Progenitor cell of endocrine pancreas (in vitro differentiated cells): Measurements from ENCODE around the gene TGM6. TPM values are rescaled to one million over a fixed set of nuclear protein-coding genes. Genes with fewer than 3 reads are reported as not detected.

Experiments used
- DNase-seq: peaks from one replicate; pipeline ENCODE4 v3.0.0; 2021; ENCODE audit warnings: low spot score; ENCODE audit not compliant: unreplicated experiment
- H3K27ac Mint-ChIP-seq: 2 replicates; pipeline ENCODE4 v1.8.0; 2021; ENCODE audit warnings: mild to moderate bottlenecking, moderate library complexity, mixed read lengths
- H3K27me3 Mint-ChIP-seq: 2 replicates; pipeline ENCODE4 v1.8.0; 2021; ENCODE audit warnings: mixed read lengths
- H3K36me3 Mint-ChIP-seq: 2 replicates; pipeline ENCODE4 v1.8.0; 2022; ENCODE audit warnings: mixed read lengths; ENCODE audit not compliant: insufficient read depth
- H3K4me1 Mint-ChIP-seq: 2 replicates; pipeline ENCODE4 v1.8.0; 2021; ENCODE audit warnings: low read depth, mixed read lengths
- H3K4me3 Mint-ChIP-seq: 2 replicates; pipeline ENCODE4 v1.8.0; 2021; ENCODE audit warnings: low read depth, mild to moderate bottlenecking, moderate library complexity, mixed read lengths
- H3K9me3 Mint-ChIP-seq: 2 replicates; pipeline ENCODE4 v1.8.0; 2021; ENCODE audit warnings: low read depth, mixed read lengths
- CTCF ChIP-seq: fragments of 200-600 bp; sonication (generic); IDR thresholded peaks from one replicate; pipeline ENCODE4 v1.5.0; 2021; ENCODE audit warnings: antibody characterized with exemption, mild to moderate bottlenecking; ENCODE audit not compliant: unreplicated experiment
- total RNA-seq: library from RNA; stranded (reverse); gene quantifications from 2 replicates; pipeline ENCODE4 v1.2.1, GENCODE V29; 2021

Gene TGM6
- total RNA-seq, 1 donor from 2014 or later: not detected

DNA sequence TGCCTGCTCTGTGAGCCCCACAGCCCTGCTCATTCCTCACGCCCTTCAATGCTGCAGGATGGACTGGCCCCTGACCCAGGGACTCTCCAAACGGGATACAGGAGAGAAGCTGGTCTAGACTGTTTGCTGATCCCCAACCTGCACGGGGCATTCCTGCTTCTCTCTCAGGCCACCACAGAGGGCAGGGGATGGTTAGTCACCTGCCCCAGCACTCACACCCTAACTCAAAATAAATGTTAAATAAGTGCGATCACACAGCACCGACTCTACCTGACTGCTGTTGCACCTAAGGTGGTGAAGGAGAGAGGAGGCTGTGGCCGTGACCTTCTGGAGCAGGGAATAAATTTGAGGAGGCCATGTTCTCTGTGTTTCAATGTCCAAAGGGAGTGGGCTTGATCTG lies 39.9 kb upstream of the TGM6 start:
- no peak for DNase-seq
- Mint-ChIP-seq H3K36me3 (no peaks in the 10 kb centered on the region), H3K27me3 (peaks cover 5% of the 10 kb centered on the region), H3K9me3 (no peaks in the 10 kb centered on the region), H3K4me3 (no peak overlapping the region), H3K27ac (no peak overlapping the region), H3K4me1 (peaks cover 2% of the 10 kb centered on the region)
- TF ChIP-seq CTCF: no peak

GRCh38 chr20:2341336-2341735 lies 39.4 kb upstream of the TGM6 start:
- TF ChIP-seq CTCF: no peak
- Mint-ChIP-seq H3K27me3 (peaks cover 5% of the 10 kb centered on the region), H3K27ac (no peak overlapping the region), H3K36me3 (no peaks in the 10 kb centered on the region), H3K9me3 (no peaks in the 10 kb centered on the region), H3K4me3 (no peak overlapping the region), H3K4me1 (peaks cover 2% of the 10 kb centered on the region)
- no peak for DNase-seq

DNA sequence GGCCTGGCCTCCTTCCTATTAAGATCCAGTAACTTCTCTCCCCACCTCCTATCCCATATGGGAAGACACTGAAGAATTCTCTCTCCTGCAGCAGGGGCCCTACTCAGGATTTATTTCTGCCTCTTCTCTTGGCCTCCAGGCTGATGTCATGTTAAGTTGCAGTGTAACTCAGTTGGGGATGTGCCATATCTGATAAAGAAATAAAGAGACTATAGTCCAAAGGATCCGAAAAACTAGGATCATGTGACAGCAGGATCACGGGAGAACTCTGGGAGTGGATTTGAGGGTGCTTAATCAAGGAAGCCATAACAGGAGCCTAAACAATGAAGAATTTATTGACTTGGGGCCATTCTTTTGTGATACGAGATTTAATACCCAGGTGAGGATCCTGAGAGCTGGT lies 38.5 kb upstream of the TGM6 start:
- no peak for DNase-seq
- H3K27ac Mint-ChIP-seq: no peak overlapping the region
- TF ChIP-seq CTCF: no peak
- no peaks in the 10 kb centered on the region for H3K9me3 Mint-ChIP-seq
- no peak overlapping the region for H3K4me3 Mint-ChIP-seq
- no peaks in the 10 kb centered on the region for H3K36me3 Mint-ChIP-seq
- peaks cover 5% of the 10 kb centered on the region for H3K27me3 Mint-ChIP-seq
- peaks cover 2% of the 10 kb centered on the region for H3K4me1 Mint-ChIP-seq

DNA sequence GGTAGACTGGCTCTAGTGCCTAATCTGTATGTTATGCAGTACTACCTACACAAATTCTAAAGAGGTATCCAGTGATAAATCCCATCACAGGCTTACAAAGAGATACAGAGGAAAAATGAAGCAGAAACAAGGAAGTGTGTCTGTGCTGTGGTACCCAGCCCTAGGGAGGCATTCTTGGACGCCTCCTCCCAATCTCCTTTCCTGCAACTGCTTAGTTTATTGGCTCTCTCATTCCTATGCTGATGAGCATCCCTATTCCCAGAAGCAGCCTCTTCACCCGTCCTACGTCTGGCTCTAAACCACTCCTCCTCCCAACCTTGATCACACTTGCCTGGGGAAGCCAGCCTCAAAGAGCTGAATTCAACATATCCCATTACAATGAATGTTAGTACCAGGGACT lies 34.5 kb upstream of the TGM6 start:
- Mint-ChIP-seq H3K4me1 (no peaks in the 10 kb centered on the region), H3K27ac (no peak overlapping the region), H3K9me3 (no peaks in the 10 kb centered on the region), H3K27me3 (no peaks in the 10 kb centered on the region), H3K36me3 (no peaks in the 10 kb centered on the region), H3K4me3 (no peak overlapping the region)
- TF ChIP-seq CTCF: no peak
- no peak for DNase-seq

GRCh38 chr20:2348336-2348735 lies 32.4 kb upstream of the TGM6 start:
- no peak overlapping the region for H3K27ac Mint-ChIP-seq
- no peaks in the 10 kb centered on the region for H3K4me1 Mint-ChIP-seq
- H3K27me3 Mint-ChIP-seq: peaks cover 2% of the 10 kb centered on the region
- no peak overlapping the region for H3K4me3 Mint-ChIP-seq
- H3K36me3 Mint-ChIP-seq: no peaks in the 10 kb centered on the region
- TF ChIP-seq CTCF: no peak
- peaks cover 3% of the 10 kb centered on the region for H3K9me3 Mint-ChIP-seq
- DNase-seq: no peak
